SK-N-SH treated with all-trans-retinoic acid at 6 μM for 48 hours (cell line): ENCODE results near the gene RBM22.

ENCODE experiments used
- ATAC-seq: fragments of 200-7000 bp; cut with Tn5 transposase; 3 replicates; pipeline ENCODE4 v1.9.1; 2020; ENCODE audit warnings: mild to moderate bottlenecking, moderate library complexity
- BACH2 ChIP-seq: fragments of 250-450 bp; sonication (Bioruptor Pico); IDR thresholded peaks from 2 replicates; pipeline ENCODE4 v1.9.0; 2021; ENCODE audit warnings: mild to moderate bottlenecking, borderline replicate concordance
- CSDC2 ChIP-seq: fragments of 250-450 bp; sonication (Bioruptor Pico); IDR thresholded peaks from 2 replicates; pipeline ENCODE4 v1.5.0; 2020; ENCODE audit warnings: mild to moderate bottlenecking, moderate library complexity
- GLIS3 ChIP-seq: fragments of 250-450 bp; sonication (Bioruptor Pico); IDR thresholded peaks from 2 replicates; pipeline ENCODE4 v1.5.0; 2020; ENCODE audit warnings: mild to moderate bottlenecking, moderate library complexity
- ISL1 ChIP-seq: fragments of 250-450 bp; sonication (Bioruptor Pico); IDR thresholded peaks from 2 replicates; pipeline ENCODE4 v2.1.2; 2022; ENCODE audit warnings: mild to moderate bottlenecking, moderate library complexity
- OSR1 ChIP-seq: fragments of 250-450 bp; sonication (Bioruptor Pico); IDR thresholded peaks from 2 replicates; pipeline ENCODE4 v1.8.0; 2022; ENCODE audit warnings: moderate library complexity, mild to moderate bottlenecking, inconsistent platforms
- POU6F1 ChIP-seq: fragments of 250-450 bp; sonication (Bioruptor Pico); IDR thresholded peaks from 2 replicates; pipeline ENCODE4 v1.8.0; 2021; ENCODE audit warnings: low read depth, mild to moderate bottlenecking, moderate library complexity, borderline replicate concordance
- PPARA ChIP-seq: fragments of 250-450 bp; sonication (Bioruptor Pico); IDR thresholded peaks from 2 replicates; pipeline ENCODE4 v1.5.0; 2020; ENCODE audit warnings: mild to moderate bottlenecking, borderline replicate concordance
- RARB ChIP-seq: fragments of 250-450 bp; sonication (Bioruptor Pico); IDR thresholded peaks from 2 replicates; pipeline ENCODE4 v1.8.0; 2021; ENCODE audit warnings: mild to moderate bottlenecking, moderate library complexity
- SNAI2 ChIP-seq: fragments of 250-450 bp; sonication (Bioruptor Pico); IDR thresholded peaks from 2 replicates; pipeline ENCODE4 v1.5.0; 2020; ENCODE audit warnings: mild to moderate bottlenecking, moderate library complexity
- TCF4 ChIP-seq: fragments of 250-450 bp; sonication (Bioruptor Pico); IDR thresholded peaks from 2 replicates; pipeline ENCODE4 v1.8.0; 2021; ENCODE audit warnings: mild to moderate bottlenecking, moderate library complexity, borderline replicate concordance
- TSHZ2 ChIP-seq: fragments of 250-450 bp; sonication (Bioruptor Pico); IDR thresholded peaks from 2 replicates; pipeline ENCODE4 v1.5.0; 2020; ENCODE audit warnings: mild to moderate bottlenecking, moderate library complexity
- ZC3H10 ChIP-seq: fragments of 250-450 bp; sonication (Bioruptor Pico); IDR thresholded peaks from 2 replicates; pipeline ENCODE4 v1.5.1; 2021; ENCODE audit warnings: mild to moderate bottlenecking, moderate library complexity
- ZFP3 ChIP-seq: fragments of 250-450 bp; sonication (Bioruptor Pico); IDR thresholded peaks from 2 replicates; pipeline ENCODE4 v1.5.0; 2020; ENCODE audit warnings: mild to moderate bottlenecking, moderate library complexity
- ZFP30 ChIP-seq: fragments of 450-650 bp; formaldehyde crosslinking; IDR thresholded peaks from 2 replicates; pipeline ENCODE4 v1.5.0; 2022; ENCODE audit warnings: mild to moderate bottlenecking, moderate library complexity
- ZNF565 ChIP-seq: fragments of 450-650 bp; formaldehyde crosslinking; conservative IDR thresholded peaks from 2 replicates; pipeline ENCODE4 v1.5.0; 2020; ENCODE audit warnings: low read depth, mild to moderate bottlenecking, moderate library complexity
- ZNF70 ChIP-seq: fragments of 450-650 bp; formaldehyde crosslinking; IDR thresholded peaks from 2 replicates; pipeline ENCODE4 v1.5.0; 2020; ENCODE audit warnings: mild to moderate bottlenecking, moderate library complexity
- ZNF8 ChIP-seq: fragments of 450-650 bp; formaldehyde crosslinking; IDR thresholded peaks from 2 replicates; pipeline ENCODE4 v1.5.0; 2020; ENCODE audit warnings: mild to moderate bottlenecking, moderate library complexity
- TF ChIP-seq, protein P1 (sequence below): fragments of 250-450 bp; sonication (Bioruptor Pico); IDR thresholded peaks from 2 replicates; pipeline ENCODE4 v1.5.1; 2020; ENCODE audit warnings: low read depth, mild to moderate bottlenecking, moderate library complexity
- TF ChIP-seq, protein P2 (sequence below): fragments of 250-450 bp; sonication (Bioruptor Pico); IDR thresholded peaks from 2 replicates; pipeline ENCODE4 v1.5.1; 2021; ENCODE audit warnings: mild to moderate bottlenecking, moderate library complexity
- TF ChIP-seq, protein P3 (sequence below): fragments of 250-450 bp; sonication (Bioruptor Pico); IDR thresholded peaks from 2 replicates; pipeline ENCODE4 v1.8.0; 2020; ENCODE audit warnings: mild to moderate bottlenecking, moderate library complexity, borderline replicate concordance

RBM22 gene

DNA sequence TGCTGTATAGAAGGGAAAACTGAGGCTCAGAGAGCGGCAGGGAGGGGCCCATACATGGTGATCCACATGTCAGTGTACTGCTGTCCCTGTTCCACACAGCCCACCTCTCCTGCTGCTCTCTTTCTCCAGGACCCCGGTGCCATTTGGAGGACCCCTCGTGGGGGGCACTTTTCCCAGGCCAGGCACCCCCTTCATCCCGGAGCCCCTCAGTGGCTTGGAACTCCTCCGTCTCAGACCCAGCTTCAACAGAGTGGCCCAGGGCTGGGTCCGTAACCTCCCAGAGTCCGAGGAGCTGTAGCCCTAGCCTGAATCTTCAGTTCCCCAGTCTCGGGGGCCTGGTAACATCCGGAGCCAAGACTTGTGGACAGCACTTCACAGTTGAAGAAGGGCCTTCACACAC, 24.3 kb downstream of the RBM22 start (continued):
- TF ChIP-seq, protein P1, sequence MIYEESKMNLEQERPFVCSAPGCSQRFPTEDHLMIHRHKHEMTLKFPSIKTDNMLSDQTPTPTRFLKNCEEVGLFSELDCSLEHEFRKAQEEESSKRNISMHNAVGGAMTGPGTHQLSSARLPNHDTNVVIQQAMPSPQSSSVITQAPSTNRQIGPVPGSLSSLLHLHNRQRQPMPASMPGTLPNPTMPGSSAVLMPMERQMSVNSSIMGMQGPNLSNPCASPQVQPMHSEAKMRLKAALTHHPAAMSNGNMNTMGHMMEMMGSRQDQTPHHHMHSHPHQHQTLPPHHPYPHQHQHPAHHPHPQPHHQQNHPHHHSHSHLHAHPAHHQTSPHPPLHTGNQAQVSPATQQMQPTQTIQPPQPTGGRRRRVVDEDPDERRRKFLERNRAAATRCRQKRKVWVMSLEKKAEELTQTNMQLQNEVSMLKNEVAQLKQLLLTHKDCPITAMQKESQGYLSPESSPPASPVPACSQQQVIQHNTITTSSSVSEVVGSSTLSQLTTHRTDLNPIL (CRISPR knock-in tag) = no peak
- no peak for TF ChIP-seq CSDC2

GRCh38 chr5:150675069-150675468, 25.8 kb downstream of the RBM22 start:
- no peak for ATAC-seq
- TF ChIP-seq, protein P1 (CRISPR knock-in tag) = no peak
- TF ChIP-seq GLIS3 (CRISPR knock-in tag) = no peak
- TF ChIP-seq POU6F1 (CRISPR knock-in tag) = no peak
- TF ChIP-seq ZNF565 (CRISPR knock-in tag) = no peak
- no peak for TF ChIP-seq BACH2 (CRISPR knock-in tag)
- TF ChIP-seq, protein P2, sequence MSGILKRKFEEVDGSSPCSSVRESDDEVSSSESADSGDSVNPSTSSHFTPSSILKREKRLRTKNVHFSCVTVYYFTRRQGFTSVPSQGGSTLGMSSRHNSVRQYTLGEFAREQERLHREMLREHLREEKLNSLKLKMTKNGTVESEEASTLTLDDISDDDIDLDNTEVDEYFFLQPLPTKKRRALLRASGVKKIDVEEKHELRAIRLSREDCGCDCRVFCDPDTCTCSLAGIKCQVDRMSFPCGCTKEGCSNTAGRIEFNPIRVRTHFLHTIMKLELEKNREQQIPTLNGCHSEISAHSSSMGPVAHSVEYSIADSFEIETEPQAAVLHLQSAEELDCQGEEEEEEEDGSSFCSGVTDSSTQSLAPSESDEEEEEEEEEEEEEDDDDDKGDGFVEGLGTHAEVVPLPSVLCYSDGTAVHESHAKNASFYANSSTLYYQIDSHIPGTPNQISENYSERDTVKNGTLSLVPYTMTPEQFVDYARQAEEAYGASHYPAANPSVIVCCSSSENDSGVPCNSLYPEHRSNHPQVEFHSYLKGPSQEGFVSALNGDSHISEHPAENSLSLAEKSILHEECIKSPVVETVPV (CRISPR knock-in tag) = no peak
- TF ChIP-seq ISL1 (CRISPR knock-in tag) = no peak
- TF ChIP-seq, protein P3, sequence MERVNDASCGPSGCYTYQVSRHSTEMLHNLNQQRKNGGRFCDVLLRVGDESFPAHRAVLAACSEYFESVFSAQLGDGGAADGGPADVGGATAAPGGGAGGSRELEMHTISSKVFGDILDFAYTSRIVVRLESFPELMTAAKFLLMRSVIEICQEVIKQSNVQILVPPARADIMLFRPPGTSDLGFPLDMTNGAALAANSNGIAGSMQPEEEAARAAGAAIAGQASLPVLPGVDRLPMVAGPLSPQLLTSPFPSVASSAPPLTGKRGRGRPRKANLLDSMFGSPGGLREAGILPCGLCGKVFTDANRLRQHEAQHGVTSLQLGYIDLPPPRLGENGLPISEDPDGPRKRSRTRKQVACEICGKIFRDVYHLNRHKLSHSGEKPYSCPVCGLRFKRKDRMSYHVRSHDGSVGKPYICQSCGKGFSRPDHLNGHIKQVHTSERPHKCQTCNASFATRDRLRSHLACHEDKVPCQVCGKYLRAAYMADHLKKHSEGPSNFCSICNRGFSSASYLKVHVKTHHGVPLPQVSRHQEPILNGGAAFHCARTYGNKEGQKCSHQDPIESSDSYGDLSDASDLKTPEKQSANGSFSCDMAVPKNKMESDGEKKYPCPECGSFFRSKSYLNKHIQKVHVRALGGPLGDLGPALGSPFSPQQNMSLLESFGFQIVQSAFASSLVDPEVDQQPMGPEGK (CRISPR knock-in tag) = no peak
- no peak for TF ChIP-seq TSHZ2 (CRISPR knock-in tag)
- no peak for TF ChIP-seq SNAI2 (CRISPR knock-in tag)
- no peak for TF ChIP-seq RARB (CRISPR knock-in tag)
- TF ChIP-seq ZC3H10 (CRISPR knock-in tag) = no peak
- TF ChIP-seq ZFP30 (CRISPR knock-in tag) = no peak
- no peak for TF ChIP-seq ZNF70
- no peak for TF ChIP-seq PPARA
- TF ChIP-seq ZNF8 (CRISPR knock-in tag) = no peak
- TF ChIP-seq, all 23 proteins: peak for 0

GRCh38 chr5:150674341-150674821, 26.5 kb downstream of the RBM22 start:
- ATAC-seq = no peak
- TF ChIP-seq ISL1 (CRISPR knock-in tag) (0 out of 2 replicates have a peak, but pooled peaks have one; percentile 5), ZNF565 (CRISPR knock-in tag) (no peak)

- no peak for ATAC-seq
- no peak for TF ChIP-seq RARB (CRISPR knock-in tag)
- TF ChIP-seq SNAI2 (CRISPR knock-in tag) = no peak
- TF ChIP-seq TCF4 (CRISPR knock-in tag) = no peak
- TF ChIP-seq, protein P2 (CRISPR knock-in tag) = no peak
- TF ChIP-seq ZFP30 (CRISPR knock-in tag) = no peak
- no peak for TF ChIP-seq ZFP3 (CRISPR knock-in tag)
- no peak for TF ChIP-seq ZNF70
- no peak for TF ChIP-seq OSR1 (CRISPR knock-in tag)
- TF ChIP-seq, protein P3 (CRISPR knock-in tag) = no peak
- TF ChIP-seq ISL1 (CRISPR knock-in tag) = no peak
- TF ChIP-seq BACH2 (CRISPR knock-in tag) = no peak
- TF ChIP-seq ZC3H10 (CRISPR knock-in tag) = no peak
- no peak for TF ChIP-seq PPARA
- TF ChIP-seq GLIS3 (CRISPR knock-in tag) = no peak
Observed at GRCh38 chr5:150672884-150673275, 28.0 kb downstream of the RBM22 start.
